ENCODE data around the gene WDR62. TPM values are rescaled to one million over a fixed set of nuclear protein-coding genes. Genes with fewer than 3 reads are reported as not detected.

WDR62 gene
- total RNA-seq, 1 donor from 2014 or later, result 12.5 TPM

DNA sequence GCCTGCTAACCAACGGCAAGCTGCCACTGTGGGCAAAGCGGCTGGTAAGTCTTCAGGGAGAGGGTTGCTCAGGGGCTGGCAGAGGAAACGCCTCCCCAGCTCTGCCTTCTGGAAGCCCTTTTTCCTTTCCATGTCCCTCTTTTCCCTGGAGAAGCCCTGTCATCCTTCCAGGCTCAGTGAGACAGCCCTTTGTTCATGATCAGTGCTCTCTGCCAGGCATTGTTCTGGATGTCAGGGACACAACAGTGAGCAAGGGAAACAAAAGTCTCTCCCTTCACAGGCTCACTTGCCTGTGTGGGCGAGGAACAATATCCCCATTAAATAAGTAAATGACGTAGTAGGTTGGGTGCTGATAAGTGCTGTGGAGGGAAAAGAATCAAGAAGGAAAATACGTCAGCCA, 42.3 kb downstream of the WDR62 start:
- no peak for DNase-seq (ENCODE audit: extremely low spot score, unreplicated experiment)
- H3K27ac Mint-ChIP-seq, result no peak overlapping the region
- no peak overlapping the region for H3K4me3 Mint-ChIP-seq
- H3K4me1 Mint-ChIP-seq (ENCODE audit: unreplicated experiment), result no peaks in the 10 kb centered on the region
- peaks cover 3% of the 10 kb centered on the region for H3K36me3 Mint-ChIP-seq
- no peaks in the 10 kb centered on the region for H3K9me3 Mint-ChIP-seq
- H3K27me3 Mint-ChIP-seq, result no peaks in the 10 kb centered on the region
- TF ChIP-seq, protein P1, sequence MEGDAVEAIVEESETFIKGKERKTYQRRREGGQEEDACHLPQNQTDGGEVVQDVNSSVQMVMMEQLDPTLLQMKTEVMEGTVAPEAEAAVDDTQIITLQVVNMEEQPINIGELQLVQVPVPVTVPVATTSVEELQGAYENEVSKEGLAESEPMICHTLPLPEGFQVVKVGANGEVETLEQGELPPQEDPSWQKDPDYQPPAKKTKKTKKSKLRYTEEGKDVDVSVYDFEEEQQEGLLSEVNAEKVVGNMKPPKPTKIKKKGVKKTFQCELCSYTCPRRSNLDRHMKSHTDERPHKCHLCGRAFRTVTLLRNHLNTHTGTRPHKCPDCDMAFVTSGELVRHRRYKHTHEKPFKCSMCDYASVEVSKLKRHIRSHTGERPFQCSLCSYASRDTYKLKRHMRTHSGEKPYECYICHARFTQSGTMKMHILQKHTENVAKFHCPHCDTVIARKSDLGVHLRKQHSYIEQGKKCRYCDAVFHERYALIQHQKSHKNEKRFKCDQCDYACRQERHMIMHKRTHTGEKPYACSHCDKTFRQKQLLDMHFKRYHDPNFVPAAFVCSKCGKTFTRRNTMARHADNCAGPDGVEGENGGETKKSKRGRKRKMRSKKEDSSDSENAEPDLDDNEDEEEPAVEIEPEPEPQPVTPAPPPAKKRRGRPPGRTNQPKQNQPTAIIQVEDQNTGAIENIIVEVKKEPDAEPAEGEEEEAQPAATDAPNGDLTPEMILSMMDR (conservative IDR thresholded peaks at IDR 0.05), result no peak

DNA sequence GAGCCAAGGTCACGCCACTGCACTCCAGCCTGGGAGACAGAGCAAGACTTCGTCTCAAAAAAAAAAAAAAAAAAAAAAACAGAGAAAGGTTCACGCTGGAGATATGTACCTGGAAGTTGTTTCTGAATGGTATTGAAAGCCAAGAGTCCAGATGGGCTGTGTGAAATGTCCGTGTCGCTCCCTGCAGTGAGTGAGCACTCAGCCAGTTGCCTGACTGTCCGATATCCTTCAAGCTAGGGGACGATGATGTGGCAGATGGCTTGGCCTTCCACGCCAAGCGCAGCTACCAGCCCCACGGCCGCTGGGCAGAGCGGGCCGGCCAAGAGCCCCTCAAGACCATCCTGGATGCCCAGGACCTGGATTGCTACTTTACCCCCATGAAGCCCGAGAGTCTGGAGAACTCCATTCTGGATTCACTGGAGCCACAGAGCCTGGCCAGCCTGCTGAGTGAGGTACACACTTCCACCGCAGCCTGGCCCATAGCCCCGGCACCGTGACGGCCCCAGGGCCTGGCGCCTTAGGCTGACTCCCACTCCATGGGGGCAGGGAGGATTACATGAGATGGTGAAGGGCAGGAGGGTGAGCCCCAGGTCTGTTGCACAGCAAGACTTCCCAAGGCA, 44.6 kb downstream of the WDR62 start:
- Mint-ChIP-seq H3K27ac (no peak overlapping the region), H3K36me3 (no peaks in the 10 kb centered on the region), H3K9me3 (no peaks in the 10 kb centered on the region), H3K27me3 (no peaks in the 10 kb centered on the region), H3K4me3 (no peak overlapping the region), H3K4me1 (ENCODE audit: unreplicated experiment) (no peaks in the 10 kb centered on the region)
- TF ChIP-seq, protein P1 (conservative IDR thresholded peaks at IDR 0.05), result no peak
- no peak for DNase-seq (ENCODE audit: extremely low spot score, unreplicated experiment)

DNA sequence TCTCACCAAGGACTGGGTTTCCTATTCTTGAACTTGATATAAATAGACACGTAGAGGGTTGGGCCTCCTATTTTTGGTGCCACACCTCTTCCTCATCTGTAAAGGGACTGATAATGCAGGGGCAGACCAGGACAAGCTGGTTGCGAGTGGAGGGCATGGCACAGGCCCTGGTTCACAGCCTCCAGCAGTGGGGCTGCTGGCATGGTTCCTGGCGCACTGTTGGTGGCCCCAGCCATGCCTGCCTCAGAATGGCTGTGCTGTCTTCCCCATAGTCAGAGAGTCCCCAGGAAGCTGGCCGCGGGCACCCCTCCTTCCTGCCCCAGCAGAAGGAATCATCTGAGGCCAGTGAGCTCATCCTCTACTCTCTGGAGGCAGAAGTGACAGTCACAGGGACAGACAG, 45.8 kb downstream of the WDR62 start:
- no peak for DNase-seq (ENCODE audit: extremely low spot score, unreplicated experiment)

DNA sequence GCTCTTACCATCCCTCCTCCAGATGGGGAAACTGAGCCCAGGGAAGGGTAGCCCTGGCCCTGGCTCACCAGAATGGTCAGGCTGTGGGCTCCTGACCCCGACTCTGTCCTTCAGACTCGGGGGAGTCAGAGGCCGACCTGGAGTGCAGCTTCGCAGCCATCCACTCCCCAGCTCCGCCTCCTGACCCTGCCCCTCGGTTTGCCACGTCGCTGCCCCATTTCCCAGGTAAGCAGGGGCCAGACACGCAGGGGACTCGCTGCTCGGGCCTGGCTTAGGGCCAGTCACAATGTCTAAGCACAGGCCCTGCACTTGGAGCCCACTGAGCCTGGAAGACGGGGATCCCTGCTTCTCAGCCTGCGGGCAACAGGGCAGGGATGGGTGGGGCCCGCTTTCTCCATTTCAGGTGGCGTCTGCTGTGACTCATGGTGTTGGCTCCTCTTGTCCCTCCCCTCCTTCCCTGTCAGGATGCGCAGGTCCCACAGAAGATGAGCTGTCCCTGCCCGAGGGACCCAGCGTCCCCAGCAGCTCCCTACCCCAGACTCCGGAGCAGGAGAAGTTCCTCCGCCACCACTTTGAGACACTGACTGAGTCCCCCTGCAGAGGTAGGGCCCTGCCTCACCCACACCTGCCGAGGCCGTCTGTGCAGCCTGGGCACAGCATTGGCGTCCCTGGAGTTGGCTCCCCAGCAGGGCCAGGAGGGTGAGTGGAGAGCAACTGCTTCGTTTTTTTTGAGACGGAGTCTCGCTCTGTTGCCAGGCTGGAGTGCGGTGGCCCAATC, 47.0 kb downstream of the WDR62 start:
- TF ChIP-seq, protein P1 (conservative IDR thresholded peaks at IDR 0.05), result no peak
- H3K9me3 Mint-ChIP-seq, result no peaks in the 10 kb centered on the region
- DNase-seq (ENCODE audit: extremely low spot score, unreplicated experiment), result no peak
- no peaks in the 10 kb centered on the region for H3K36me3 Mint-ChIP-seq
- no peak overlapping the region for H3K4me3 Mint-ChIP-seq
- no peak overlapping the region for H3K27ac Mint-ChIP-seq
- H3K4me1 Mint-ChIP-seq (ENCODE audit: unreplicated experiment), result no peaks in the 10 kb centered on the region
- no peaks in the 10 kb centered on the region for H3K27me3 Mint-ChIP-seq

More for the DNA sequence above, 45.8 kb downstream of the WDR62 start:
- no peaks in the 10 kb centered on the region for H3K27me3 Mint-ChIP-seq
- no peaks in the 10 kb centered on the region for H3K4me1 Mint-ChIP-seq (ENCODE audit: unreplicated experiment)
- H3K4me3 Mint-ChIP-seq, result no peak overlapping the region
- no peak overlapping the region for H3K27ac Mint-ChIP-seq
- TF ChIP-seq, protein P1 (conservative IDR thresholded peaks at IDR 0.05), result no peak
- no peaks in the 10 kb centered on the region for H3K36me3 Mint-ChIP-seq
- no peaks in the 10 kb centered on the region for H3K9me3 Mint-ChIP-seq

GRCh38 chr19:36103040-36103626, 48.4 kb downstream of the WDR62 start:
- no peaks in the 10 kb centered on the region for H3K27me3 Mint-ChIP-seq
- no peak overlapping the region for H3K4me3 Mint-ChIP-seq
- no peak for DNase-seq (ENCODE audit: extremely low spot score, unreplicated experiment)
- H3K36me3 Mint-ChIP-seq, result no peaks in the 10 kb centered on the region
- no peak overlapping the region for H3K27ac Mint-ChIP-seq
- H3K9me3 Mint-ChIP-seq, result no peaks in the 10 kb centered on the region
- no peaks in the 10 kb centered on the region for H3K4me1 Mint-ChIP-seq (ENCODE audit: unreplicated experiment)
- TF ChIP-seq, protein P1 (conservative IDR thresholded peaks at IDR 0.05), result no peak

Data from type B pancreatic cell (in vitro differentiated cells).